DND-41 (cell line): ENCODE measurements around the gene MSL1.

ENCODE experiments used
- CTCF ChIP-seq: IDR thresholded peaks from 2 replicates; pipeline ENCODE4 v1.5.1; 2012; ENCODE audit warnings: borderline replicate concordance, low read length, moderate library complexity, mild to moderate bottlenecking; ENCODE audit not compliant: poor library complexity, severe bottlenecking; ENCODE audit errors: extremely low read depth
- EZH2 ChIP-seq: IDR thresholded peaks from 3 replicates; pipeline ENCODE4 v1.6.1; 2012; ENCODE audit warnings: borderline replicate concordance, low read depth, mild to moderate bottlenecking, moderate library complexity, low read length, inconsistent platforms; ENCODE audit not compliant: severe bottlenecking

GRCh38 chr17:40153603-40154236, 31.9 kb downstream of the MSL1 start:
- TF ChIP-seq CTCF (no peak), EZH2 (no peak)
